ENCODE results near the gene CEP57L1. TPM values are rescaled to one million over a fixed set of nuclear protein-coding genes. Genes with fewer than 3 reads are reported as not detected.
"Not testable (repeated sequence)": the region's sequence is repeated elsewhere in the genome, so short reads cannot be mapped to it uniquely, and the experiment has no call there.

CEP57L1 gene
- total RNA-seq, 1 experiment from 2014 or later, result 13.2 TPM

DNA sequence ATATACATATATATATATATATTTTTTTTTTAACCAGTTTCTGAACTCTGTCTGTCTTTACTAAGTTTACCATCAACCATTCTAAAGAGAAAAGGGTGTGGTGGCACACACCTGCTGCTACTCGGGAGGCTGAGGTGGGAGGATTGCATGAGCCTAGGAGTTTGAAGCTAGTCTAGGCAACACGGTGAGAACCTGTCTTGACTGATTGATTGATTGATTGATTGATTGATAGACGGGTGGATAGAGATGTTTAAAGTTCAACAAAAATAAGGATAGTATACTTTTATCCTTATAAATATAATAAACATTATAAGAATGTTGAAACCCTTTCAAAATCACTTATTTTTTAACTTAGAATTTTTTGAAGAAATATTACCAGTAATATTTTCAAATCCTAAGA is 30.2 kb downstream of the CEP57L1 start:
- no peak overlapping the region for H3K4me3 Mint-ChIP-seq (ENCODE audit: low read depth, unreplicated experiment)
- H3K9me3 Mint-ChIP-seq (ENCODE audit: low read depth, unreplicated experiment), result no peaks in the 10 kb centered on the region
- BruUV-seq (replicated peaks), result no TSS peak
- CTCF ChIA-PET, result no interaction called here
- H3K4me1 Mint-ChIP-seq (ENCODE audit: low read depth, unreplicated experiment), result no peaks in the 10 kb centered on the region
- no peaks in the 10 kb centered on the region for H3K27me3 Mint-ChIP-seq (ENCODE audit: unreplicated experiment)
- no peaks in the 10 kb centered on the region for H3K36me3 Mint-ChIP-seq (ENCODE audit: insufficient read depth, unreplicated experiment)
- H3K27ac Mint-ChIP-seq (ENCODE audit: unreplicated experiment), result no peak overlapping the region
- intact Hi-C loops (cut with micrococcal nuclease; ENCODE audit: unreplicated experiment), result no loop called here
- no peak for DNase-seq
- TF ChIP-seq, protein P1, sequence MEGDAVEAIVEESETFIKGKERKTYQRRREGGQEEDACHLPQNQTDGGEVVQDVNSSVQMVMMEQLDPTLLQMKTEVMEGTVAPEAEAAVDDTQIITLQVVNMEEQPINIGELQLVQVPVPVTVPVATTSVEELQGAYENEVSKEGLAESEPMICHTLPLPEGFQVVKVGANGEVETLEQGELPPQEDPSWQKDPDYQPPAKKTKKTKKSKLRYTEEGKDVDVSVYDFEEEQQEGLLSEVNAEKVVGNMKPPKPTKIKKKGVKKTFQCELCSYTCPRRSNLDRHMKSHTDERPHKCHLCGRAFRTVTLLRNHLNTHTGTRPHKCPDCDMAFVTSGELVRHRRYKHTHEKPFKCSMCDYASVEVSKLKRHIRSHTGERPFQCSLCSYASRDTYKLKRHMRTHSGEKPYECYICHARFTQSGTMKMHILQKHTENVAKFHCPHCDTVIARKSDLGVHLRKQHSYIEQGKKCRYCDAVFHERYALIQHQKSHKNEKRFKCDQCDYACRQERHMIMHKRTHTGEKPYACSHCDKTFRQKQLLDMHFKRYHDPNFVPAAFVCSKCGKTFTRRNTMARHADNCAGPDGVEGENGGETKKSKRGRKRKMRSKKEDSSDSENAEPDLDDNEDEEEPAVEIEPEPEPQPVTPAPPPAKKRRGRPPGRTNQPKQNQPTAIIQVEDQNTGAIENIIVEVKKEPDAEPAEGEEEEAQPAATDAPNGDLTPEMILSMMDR (IDR thresholded peaks at IDR 0.05; ENCODE audit: unreplicated experiment), result no peak

DNA sequence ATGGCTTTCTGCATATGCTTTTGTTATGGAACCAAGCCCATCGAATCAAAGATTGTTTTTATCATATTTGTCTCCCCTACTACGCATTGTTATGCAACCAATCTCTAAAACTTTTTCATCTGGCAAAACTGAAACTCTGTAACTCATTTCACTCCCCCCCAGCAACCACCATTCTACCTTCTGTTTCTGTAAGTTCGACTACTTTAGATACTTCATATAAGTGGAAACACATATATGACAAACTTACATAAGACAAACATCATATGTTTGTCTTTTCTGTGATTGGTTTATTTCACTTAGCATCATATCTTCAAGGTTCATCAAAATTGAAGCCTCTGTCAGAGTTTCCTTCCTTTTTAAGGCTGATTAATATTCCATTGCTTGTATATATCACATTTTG is 34.8 kb downstream of the CEP57L1 start:
- CTCF ChIA-PET, result no interaction called here
- Mint-ChIP-seq H3K27me3 (ENCODE audit: unreplicated experiment) (no peaks in the 10 kb centered on the region), H3K27ac (ENCODE audit: unreplicated experiment) (no peak overlapping the region), H3K4me1 (ENCODE audit: low read depth, unreplicated experiment) (no peaks in the 10 kb centered on the region), H3K36me3 (ENCODE audit: insufficient read depth, unreplicated experiment) (no peaks in the 10 kb centered on the region), H3K4me3 (ENCODE audit: low read depth, unreplicated experiment) (no peak overlapping the region), H3K9me3 (ENCODE audit: low read depth, unreplicated experiment) (no peaks in the 10 kb centered on the region)
- BruUV-seq (replicated peaks), result no TSS peak
- intact Hi-C loops (cut with micrococcal nuclease; ENCODE audit: unreplicated experiment), result no loop called here
- no peak for DNase-seq
- TF ChIP-seq, protein P1 (IDR thresholded peaks at IDR 0.05; ENCODE audit: unreplicated experiment), result no peak

DNA sequence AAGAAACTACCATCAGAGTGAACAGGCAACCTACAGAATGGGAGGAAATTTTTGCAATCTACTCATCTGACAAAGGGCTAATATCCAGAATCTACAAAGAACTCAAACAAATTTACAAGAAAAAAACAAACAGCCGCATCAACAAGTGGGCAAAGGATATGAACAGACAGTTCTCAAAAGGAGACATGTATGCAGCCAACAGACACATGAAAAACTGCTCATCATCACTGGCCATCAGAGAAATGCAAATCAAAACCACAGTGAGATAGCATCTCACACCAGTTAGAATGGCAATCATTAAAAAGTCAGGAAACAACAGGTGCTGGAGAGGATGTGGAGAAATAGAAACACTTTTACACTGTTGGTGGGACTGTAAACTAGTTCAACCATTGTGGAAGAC is 40.3 kb downstream of the CEP57L1 start:
- H3K36me3 Mint-ChIP-seq (ENCODE audit: insufficient read depth, unreplicated experiment); H3K4me3 Mint-ChIP-seq (ENCODE audit: low read depth, unreplicated experiment); H3K4me1 Mint-ChIP-seq (ENCODE audit: low read depth, unreplicated experiment): not testable (repeated sequence)

DNA sequence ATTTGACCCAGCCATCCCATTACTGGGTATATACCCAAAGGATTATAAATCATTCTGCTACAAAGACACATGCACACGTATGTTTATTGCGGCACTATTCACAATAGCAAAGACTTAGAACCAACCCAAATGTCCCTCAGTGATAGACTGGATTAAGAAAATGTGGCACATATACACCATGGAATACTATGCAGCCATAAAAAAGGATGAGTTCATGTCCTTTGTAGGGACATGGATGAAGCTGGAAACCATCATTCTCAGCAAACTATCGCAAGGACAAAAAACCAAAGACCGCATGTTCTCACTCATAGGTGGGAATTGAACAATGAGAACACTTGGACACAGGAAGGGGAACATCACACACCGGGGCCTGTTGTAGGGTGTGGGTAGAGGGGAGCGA is 40.7 kb downstream of the CEP57L1 start:
- H3K27ac Mint-ChIP-seq (ENCODE audit: unreplicated experiment); intact Hi-C loops (cut with micrococcal nuclease; ENCODE audit: unreplicated experiment); H3K4me1 Mint-ChIP-seq (ENCODE audit: low read depth, unreplicated experiment); BruUV-seq (replicated peaks); DNase-seq; H3K36me3 Mint-ChIP-seq (ENCODE audit: insufficient read depth, unreplicated experiment); H3K4me3 Mint-ChIP-seq (ENCODE audit: low read depth, unreplicated experiment); H3K9me3 Mint-ChIP-seq (ENCODE audit: low read depth, unreplicated experiment); CTCF ChIA-PET; H3K27me3 Mint-ChIP-seq (ENCODE audit: unreplicated experiment): not testable (repeated sequence)

More for the DNA sequence above, 40.3 kb downstream of the CEP57L1 start:
- BruUV-seq (replicated peaks); DNase-seq; H3K27me3 Mint-ChIP-seq (ENCODE audit: unreplicated experiment); intact Hi-C loops (cut with micrococcal nuclease; ENCODE audit: unreplicated experiment); H3K27ac Mint-ChIP-seq (ENCODE audit: unreplicated experiment); H3K9me3 Mint-ChIP-seq (ENCODE audit: low read depth, unreplicated experiment); CTCF ChIA-PET: not testable (repeated sequence)

DNA sequence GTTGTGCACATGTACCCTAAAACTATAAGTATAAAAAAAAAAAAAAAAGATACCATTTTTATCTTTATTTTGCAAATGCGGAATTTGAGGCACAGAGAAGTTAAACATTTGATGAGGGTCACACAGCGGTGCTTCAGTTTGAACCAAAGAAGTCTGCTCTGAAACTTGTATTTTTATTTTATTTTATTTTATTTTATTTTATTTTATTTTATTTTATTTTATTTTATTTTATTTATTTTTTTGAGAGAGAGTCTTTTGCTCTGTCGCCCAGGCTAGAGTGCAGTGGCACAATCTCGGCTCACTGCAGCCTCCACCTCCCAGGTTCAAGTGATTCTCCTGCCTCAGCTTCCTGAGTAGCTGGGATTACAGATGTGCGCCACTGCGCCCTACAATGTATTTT is 41.2 kb downstream of the CEP57L1 start:
- H3K36me3 Mint-ChIP-seq (ENCODE audit: insufficient read depth, unreplicated experiment); intact Hi-C loops (cut with micrococcal nuclease; ENCODE audit: unreplicated experiment); H3K4me1 Mint-ChIP-seq (ENCODE audit: low read depth, unreplicated experiment); H3K27me3 Mint-ChIP-seq (ENCODE audit: unreplicated experiment); H3K4me3 Mint-ChIP-seq (ENCODE audit: low read depth, unreplicated experiment); H3K9me3 Mint-ChIP-seq (ENCODE audit: low read depth, unreplicated experiment); DNase-seq; CTCF ChIA-PET; H3K27ac Mint-ChIP-seq (ENCODE audit: unreplicated experiment); BruUV-seq (replicated peaks): not testable (repeated sequence)

DNA sequence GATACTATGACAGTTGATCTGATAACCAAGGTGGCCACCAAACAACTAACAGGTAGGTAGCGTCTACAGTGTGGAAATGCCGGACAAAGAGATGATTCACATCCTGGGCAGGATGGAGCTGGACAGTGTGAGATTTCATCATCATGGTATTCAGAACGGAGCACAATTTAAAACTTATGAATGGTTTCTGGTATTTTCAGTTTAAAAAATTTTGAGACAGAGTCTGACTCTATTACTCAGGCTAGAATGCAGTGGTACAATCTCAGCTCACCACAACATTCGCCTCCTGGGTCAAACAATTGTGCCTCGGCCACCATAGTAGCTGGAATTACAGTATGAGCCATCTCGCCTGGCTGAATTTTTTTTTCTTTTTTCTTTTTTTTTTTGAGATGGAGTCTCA is 43.8 kb downstream of the CEP57L1 start:
- H3K27me3 Mint-ChIP-seq (ENCODE audit: unreplicated experiment), result no peaks in the 10 kb centered on the region
- H3K9me3 Mint-ChIP-seq (ENCODE audit: low read depth, unreplicated experiment), result no peaks in the 10 kb centered on the region
- DNase-seq, result no peak
- CTCF ChIA-PET, result no interaction called here
- no peak overlapping the region for H3K4me3 Mint-ChIP-seq (ENCODE audit: low read depth, unreplicated experiment)
- H3K4me1 Mint-ChIP-seq (ENCODE audit: low read depth, unreplicated experiment), result no peaks in the 10 kb centered on the region
- H3K27ac Mint-ChIP-seq (ENCODE audit: unreplicated experiment), result no peak overlapping the region
- no TSS peak for BruUV-seq (replicated peaks)
- H3K36me3 Mint-ChIP-seq (ENCODE audit: insufficient read depth, unreplicated experiment), result no peaks in the 10 kb centered on the region
- TF ChIP-seq, protein P1 (IDR thresholded peaks at IDR 0.05; ENCODE audit: unreplicated experiment), result no peak
- intact Hi-C loops (cut with micrococcal nuclease; ENCODE audit: unreplicated experiment), result no loop called here

DNA sequence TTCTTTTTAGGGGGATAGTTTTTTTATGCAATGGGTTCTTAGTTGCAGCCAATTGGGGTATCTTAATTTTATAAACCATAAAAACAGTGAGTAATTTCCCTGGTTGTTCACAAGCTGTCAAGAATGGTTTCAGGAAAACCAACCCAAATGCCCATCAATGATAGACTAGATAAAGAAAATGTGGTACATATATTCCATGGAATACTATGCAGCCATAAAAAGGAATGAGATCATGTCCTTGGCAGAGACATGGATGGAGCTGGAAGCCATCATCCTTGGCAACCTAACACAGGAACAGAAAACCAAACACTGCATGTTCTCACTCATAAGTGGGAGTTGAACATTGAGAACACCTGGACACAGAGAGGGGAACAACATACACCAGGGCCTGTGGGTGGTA is 46.8 kb downstream of the CEP57L1 start:
- DNase-seq; H3K9me3 Mint-ChIP-seq (ENCODE audit: low read depth, unreplicated experiment); H3K4me3 Mint-ChIP-seq (ENCODE audit: low read depth, unreplicated experiment); H3K36me3 Mint-ChIP-seq (ENCODE audit: insufficient read depth, unreplicated experiment); H3K27ac Mint-ChIP-seq (ENCODE audit: unreplicated experiment); BruUV-seq (replicated peaks); H3K4me1 Mint-ChIP-seq (ENCODE audit: low read depth, unreplicated experiment); intact Hi-C loops (cut with micrococcal nuclease; ENCODE audit: unreplicated experiment); H3K27me3 Mint-ChIP-seq (ENCODE audit: unreplicated experiment): not testable (repeated sequence)
- CTCF ChIA-PET, result interaction anchor here (0.7 kb wide), 1 partner anchor 1060 kb away, joined by 5 read pairs; no protein-coding TSS in a partner anchor

Measured in Calu3 (cell line).